Gastrocnemius medialis (tissue), 4 donors: Measurements from ENCODE around the gene TCOF1. TPM values are rescaled to one million over a fixed set of nuclear protein-coding genes. Genes with fewer than 3 reads are reported as not detected.

Experiments
- ATAC-seq, 2 donors: fragments of 150-250 bp; one replicate each; pipeline ENCODE4 v1.9.1; 2016
- DNase-seq, 2 donors: peaks; one replicate each; pipeline ENCODE4 v3.0.0-alpha.2; 2019
- H3K27ac ChIP-seq, 4 donors: fragments of 200-600 bp; sonication (generic); 1 replicate in 1 of 4; 2 replicates in 3 of 4; pipeline ENCODE4 v1.5.1; 2016 to 2018; ENCODE audit warnings: mild to moderate bottlenecking in 2 of 4, moderate library complexity in 1 of 4
- H3K27me3 ChIP-seq, 3 donors: fragments of 200-600 bp; sonication (generic) in 2 of 3; 1 replicate in 1 of 3; 2 replicates in 2 of 3; pipeline versions ENCODE4 v1.5.1 to v1.6.0; 2016 to 2019; ENCODE audit warnings: mild to moderate bottlenecking in 1 of 3, moderate library complexity in 1 of 3
- H3K36me3 ChIP-seq, 2 donors: fragments of 200-600 bp; sonication (generic) in 1 of 2; one replicate each; pipeline ENCODE4 v1.5.1; 2017 to 2018
- H3K4me1 ChIP-seq, 2 donors: fragments of 200-600 bp; sonication (generic) in 1 of 2; one replicate each; pipeline ENCODE4 v1.5.1; 2016 to 2017; ENCODE audit warnings: mild to moderate bottlenecking in 2 of 2
- H3K4me3 ChIP-seq, 4 donors: fragments of 200-600 bp; sonication (generic) in 3 of 4; 1 replicate in 1 of 4; 2 replicates in 3 of 4; pipeline ENCODE4 v1.5.1; 2016 to 2019; ENCODE audit warnings: mild to moderate bottlenecking in 2 of 4
- H3K9me3 ChIP-seq, 3 donors: fragments of 200-600 bp; sonication (generic) in 2 of 3; 1 replicate in 1 of 3; 2 replicates in 2 of 3; pipeline ENCODE4 v1.5.1; 2016 to 2019
- CTCF ChIP-seq, 5 experiments: fragments of 450-650 bp in 3 of 5; fragments of 200-600 bp in 2 of 5; sonication (generic) in 2 of 5; IDR thresholded peaks in 4 of 5; conservative IDR thresholded peaks in 1 of 5; 1 replicate in 4 of 5; 2 replicates in 1 of 5; pipeline ENCODE4 v1.5.1; 2016 to 2019; ENCODE audit warnings: antibody characterized with exemption in 5 of 5, mild to moderate bottlenecking in 3 of 5, moderate library complexity in 3 of 5
- POLR2A ChIP-seq, 2 donors: fragments of 450-650 bp; IDR thresholded peaks; one replicate each; pipeline ENCODE4 v1.6.1; 2017; ENCODE audit warnings: antibody characterized with exemption in 2 of 2, mild to moderate bottlenecking in 2 of 2, moderate library complexity in 2 of 2
- in situ Hi-C, 4 donors: fragments of 200-750 bp; cut with MboI; loops; one replicate each; pipeline versions ENCODE4 v1.15.0 to v1.8.0; 2017; ENCODE audit warnings: low sequenced_read_pairs in 4 of 4
- intact Hi-C: fragments of 100-400 bp; cut with DNase I; formaldehyde crosslinking; loops from one replicate; pipeline ENCODE4 v1.15.1; 2023; ENCODE audit warnings: low total_unique reads
- total RNA-seq, 4 donors: library from RNA; depleted of rRNA; stranded (reverse); fragments of >200 nt; gene quantifications; one replicate each; pipeline versions ENCODE4 v1.1.0 to v1.2.3, GENCODE V29; 2016

TCOF1 gene
- total RNA-seq, 4 donors from 2014 or later: 22.1 to 31.7 (median 27.1) TPM

DNA sequence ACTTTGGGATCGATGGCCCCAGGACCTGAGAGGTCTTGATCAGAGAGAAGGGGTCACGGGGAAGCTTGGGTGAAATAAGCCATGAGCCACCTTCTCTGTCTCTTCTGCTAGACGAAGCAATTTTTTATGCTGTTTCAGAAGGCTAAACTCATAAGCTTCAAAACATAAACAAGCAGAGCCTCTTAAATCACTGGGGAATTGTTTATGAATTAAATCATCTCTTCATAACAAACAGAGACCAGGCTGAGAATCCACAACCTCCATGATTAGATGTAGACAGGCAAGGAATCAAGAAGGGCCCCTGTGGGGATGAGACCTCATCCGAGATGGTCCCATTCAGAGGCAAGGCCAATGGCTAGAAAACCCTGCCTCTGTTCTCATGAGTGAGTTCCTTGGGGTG, 21.7 kb upstream of the TCOF1 start:
- H3K27ac ChIP-seq: no peak overlapping the region
- no peak overlapping the region for H3K4me3 ChIP-seq
- H3K27me3 ChIP-seq: no peaks in the 10 kb centered on the region
- no peaks in the 10 kb centered on the region for H3K36me3 ChIP-seq
- no peak for ATAC-seq
- H3K9me3 ChIP-seq: no peaks in the 10 kb centered on the region
- H3K4me1 ChIP-seq: peaks cover 0 to 13% of the 10 kb centered on the region in 2 donors
- no peak for DNase-seq
- in situ Hi-C loops: no loop called here
- no peak for TF ChIP-seq CTCF (IDR thresholded peaks at IDR 0.05 in 4 of 5, conservative IDR thresholded peaks at IDR 0.05 in 1 of 5)
- TF ChIP-seq POLR2A (IDR thresholded peaks at IDR 0.05): no peak
- intact Hi-C loops: no loop called here

DNA sequence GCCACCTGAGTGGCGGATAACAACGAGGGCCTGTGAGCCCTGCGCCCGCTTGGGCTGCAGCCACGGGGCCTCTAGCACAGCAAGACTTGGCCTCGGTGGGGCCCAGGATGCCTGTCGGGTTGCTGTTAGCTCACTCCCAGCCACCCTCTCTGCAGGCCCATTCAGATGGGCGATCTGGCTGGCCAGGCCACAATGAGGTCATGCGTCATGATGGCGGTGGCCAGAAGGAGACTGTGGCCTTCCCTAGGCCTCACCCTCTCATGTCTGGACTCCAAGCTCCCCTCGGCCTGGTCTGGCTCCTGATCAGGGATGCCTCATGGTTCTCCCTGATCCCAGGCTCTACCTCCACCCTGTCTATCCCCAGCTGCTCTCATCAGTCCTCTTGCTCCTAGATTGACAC, 19.0 kb upstream of the TCOF1 start:
- H3K27me3 ChIP-seq: no peaks in the 10 kb centered on the region
- H3K36me3 ChIP-seq: no peaks in the 10 kb centered on the region
- H3K9me3 ChIP-seq: no peaks in the 10 kb centered on the region
- H3K27ac ChIP-seq: peak overlapping the region in 2 of 4 donors; percentile 28 to 57
- no peak overlapping the region for H3K4me3 ChIP-seq
- no peak for DNase-seq
- intact Hi-C loops: no loop called here
- peaks cover 0 to 13% of the 10 kb centered on the region in 2 donors for H3K4me1 ChIP-seq
- no peak for TF ChIP-seq CTCF (IDR thresholded peaks at IDR 0.05 in 4 of 5, conservative IDR thresholded peaks at IDR 0.05 in 1 of 5)
- no peak for TF ChIP-seq POLR2A (IDR thresholded peaks at IDR 0.05)
- in situ Hi-C loops: no loop called here
- ATAC-seq: peak in 1 of 2 donors; percentile 14

DNA sequence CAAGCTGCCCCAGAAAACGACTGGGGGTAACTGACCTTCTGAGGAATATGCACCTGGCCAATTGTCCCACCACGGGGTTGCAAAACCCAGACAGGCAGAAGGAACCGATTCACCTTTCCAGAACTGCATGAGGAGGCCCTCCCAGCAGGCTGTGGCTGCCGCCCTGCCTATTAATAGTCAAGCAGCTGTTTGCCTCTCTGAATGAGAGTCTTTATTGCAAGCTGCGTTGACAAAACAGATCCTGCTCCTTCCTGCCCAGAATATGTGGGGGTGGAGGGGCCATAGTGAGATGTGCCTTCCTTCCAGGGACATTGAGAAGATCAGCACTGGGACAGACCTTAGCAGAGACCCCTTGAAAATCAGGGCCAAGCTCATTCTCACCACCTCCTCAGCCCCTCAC, 18.3 kb upstream of the TCOF1 start:
- peak overlapping the region in 3 of 4 donors; percentile 28 to 57 (median 35) for H3K27ac ChIP-seq

DNA sequence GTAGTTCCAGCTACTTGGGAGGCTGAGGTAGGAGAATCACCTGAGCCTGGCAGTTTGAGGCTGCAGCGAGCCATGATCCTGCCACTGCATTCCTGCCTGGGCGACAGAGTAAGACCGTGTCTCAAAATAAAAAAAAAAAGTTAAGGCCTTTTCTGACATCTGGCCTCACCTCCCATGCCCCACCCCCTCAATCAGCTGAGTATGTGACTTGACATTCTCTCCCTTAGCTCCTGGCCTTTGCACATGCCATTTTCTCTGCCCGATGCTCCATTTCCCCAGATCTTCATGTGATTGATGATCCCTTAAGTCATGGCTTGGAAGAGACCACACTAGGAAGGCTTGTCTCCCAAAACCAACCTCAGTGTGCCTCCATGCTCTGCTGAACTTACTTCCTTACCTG, 17.7 kb upstream of the TCOF1 start:
- no peak for TF ChIP-seq CTCF (IDR thresholded peaks at IDR 0.05 in 4 of 5, conservative IDR thresholded peaks at IDR 0.05 in 1 of 5)
- TF ChIP-seq POLR2A (IDR thresholded peaks at IDR 0.05): no peak
- in situ Hi-C loops: no loop called here
- no peaks in the 10 kb centered on the region for H3K9me3 ChIP-seq
- intact Hi-C loops: no loop called here
- ATAC-seq (no peak), DNase-seq (no peak)
- peaks cover 0 to 13% of the 10 kb centered on the region in 2 donors for H3K4me1 ChIP-seq
- H3K27me3 ChIP-seq: no peaks in the 10 kb centered on the region
- H3K4me3 ChIP-seq: no peak overlapping the region
- peak overlapping the region in 1 of 4 donors; percentile 28 for H3K27ac ChIP-seq
- H3K36me3 ChIP-seq: no peaks in the 10 kb centered on the region

More for the DNA sequence above, 18.3 kb upstream of the TCOF1 start:
- H3K9me3 ChIP-seq: no peaks in the 10 kb centered on the region
- intact Hi-C loops: no loop called here
- in situ Hi-C loops: no loop called here
- H3K36me3 ChIP-seq: no peaks in the 10 kb centered on the region
- no peak for TF ChIP-seq CTCF (IDR thresholded peaks at IDR 0.05 in 4 of 5, conservative IDR thresholded peaks at IDR 0.05 in 1 of 5)
- no peak for TF ChIP-seq POLR2A (IDR thresholded peaks at IDR 0.05)
- ATAC-seq (peak; percentile 75 to 92), DNase-seq (peak in 1 of 2 donors; percentile 62)
- peaks cover 0 to 13% of the 10 kb centered on the region in 2 donors for H3K4me1 ChIP-seq
- H3K4me3 ChIP-seq: no peak overlapping the region
- H3K27me3 ChIP-seq: no peaks in the 10 kb centered on the region
